Activated naive CD4-positive, alpha-beta T cell treated with anti-CD3 and anti-CD28 coated beads, Interleukin-2, amount 10 ng/mL, durations not matched to agents 7 days and 5 days (primary cell): ENCODE results near the gene MTFP1.
A peak's percentile ranks its signal among the peaks of the same experiment; 100 is the strongest.
"Not testable (repeated sequence)": the region's sequence is repeated elsewhere in the genome, so short reads cannot be mapped to it uniquely, and the experiment has no call there.

Source experiments
- CTCF ChIA-PET: fragments of 350-600 bp; sonication (Branson Sonifier 250); formaldehyde crosslinking; loops from one replicate; lab custom pipeline; 2021; ENCODE audit warnings: antibody characterized with exemption; lab: Charles Lee
- DNase-seq: peaks from one replicate; pipeline ENCODE4 v3.0.0-alpha.2; 2020
- H3K27ac Mint-ChIP-seq: one replicate; pipeline ENCODE4 v1.8.0; 2021; ENCODE audit warnings: mild to moderate bottlenecking, moderate library complexity, mixed read lengths
- H3K27me3 Mint-ChIP-seq: one replicate; pipeline ENCODE4 v1.8.0; 2021; ENCODE audit warnings: mild to moderate bottlenecking, mixed read lengths
- H3K36me3 Mint-ChIP-seq: one replicate; pipeline ENCODE4 v1.8.0; 2021; ENCODE audit warnings: mixed read lengths
- H3K4me1 Mint-ChIP-seq: one replicate; pipeline ENCODE4 v1.8.0; 2021; ENCODE audit warnings: mixed read lengths
- H3K4me3 Mint-ChIP-seq: one replicate; pipeline ENCODE4 v1.8.0; 2021; ENCODE audit warnings: mild to moderate bottlenecking, moderate library complexity, mixed read lengths
- H3K9me3 Mint-ChIP-seq: one replicate; pipeline ENCODE4 v1.8.0; 2021; ENCODE audit warnings: mixed read lengths

The MTFP1 gene

DNA sequence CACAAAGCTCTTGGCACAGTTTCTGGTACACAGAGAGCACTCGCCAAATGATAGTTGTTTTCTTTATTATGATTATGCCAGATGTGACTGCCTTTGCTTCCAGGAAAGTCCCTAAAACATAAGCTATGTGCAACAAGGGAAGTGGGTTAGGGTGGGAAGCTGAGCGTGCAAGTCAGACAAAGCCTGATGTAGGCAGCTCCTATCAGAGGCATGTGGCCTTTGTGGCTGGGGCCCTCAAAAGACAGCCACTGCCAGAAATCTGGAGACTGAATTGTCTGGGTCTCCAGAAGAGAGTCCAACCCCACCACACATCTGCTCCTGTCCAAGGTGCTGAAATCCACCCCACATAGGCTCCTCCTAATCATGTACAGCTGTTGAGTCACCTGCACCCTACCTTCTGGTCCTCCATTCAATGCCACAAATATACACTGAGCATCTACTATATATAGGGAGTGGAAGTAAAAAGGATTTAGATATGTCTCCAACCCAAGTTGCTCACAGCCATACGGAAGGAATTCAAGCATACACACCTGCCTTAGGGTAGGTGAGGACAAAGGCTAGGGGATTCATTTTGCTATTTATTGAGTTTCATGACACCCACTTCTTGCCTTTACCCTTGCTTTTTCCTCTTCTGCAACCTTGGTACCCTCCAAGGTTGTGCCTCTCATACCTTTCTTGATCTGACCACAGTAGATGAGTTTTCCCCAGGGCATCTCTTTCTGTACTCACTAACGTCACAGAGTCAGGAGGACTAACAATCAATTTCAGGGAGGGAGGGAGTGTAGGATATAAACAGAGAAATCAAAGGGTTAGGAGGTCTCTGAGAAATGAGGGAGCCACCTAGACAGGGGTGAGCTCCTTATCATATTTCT lies 33.8 kb downstream of the MTFP1 start:
- CTCF ChIA-PET = no interaction called here
- no peaks in the 10 kb centered on the region for H3K9me3 Mint-ChIP-seq
- peaks cover 38% of the 10 kb centered on the region for H3K27me3 Mint-ChIP-seq
- DNase-seq = peak; percentile 63
- no peak overlapping the region for H3K4me3 Mint-ChIP-seq
- H3K4me1 Mint-ChIP-seq = peaks cover 4% of the 10 kb centered on the region
- H3K36me3 Mint-ChIP-seq = no peaks in the 10 kb centered on the region
- H3K27ac Mint-ChIP-seq = no peak overlapping the region

DNA sequence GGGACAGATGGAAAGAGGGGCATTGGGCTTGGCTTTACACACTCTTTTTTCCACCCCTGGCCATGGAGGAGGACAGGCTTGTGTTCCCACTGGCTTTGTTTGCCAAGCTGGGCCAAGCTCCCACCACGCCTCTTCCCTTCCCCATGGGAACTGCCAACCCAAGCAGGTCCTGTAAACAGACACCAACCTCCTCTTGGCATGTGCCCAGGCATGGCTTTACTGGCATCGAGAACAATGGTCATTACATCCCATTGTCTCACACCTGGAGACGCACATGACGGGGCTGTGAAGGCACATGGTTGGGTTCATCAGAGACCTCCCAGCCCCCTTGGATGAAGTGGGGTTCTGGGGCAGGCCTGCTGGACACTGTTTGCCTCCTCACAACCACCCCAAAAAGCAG lies 34.6 kb downstream of the MTFP1 start:
- H3K9me3 Mint-ChIP-seq = no peaks in the 10 kb centered on the region
- H3K36me3 Mint-ChIP-seq = no peaks in the 10 kb centered on the region
- H3K27me3 Mint-ChIP-seq = peaks cover 45% of the 10 kb centered on the region
- H3K4me3 Mint-ChIP-seq = no peak overlapping the region
- no peak for DNase-seq
- CTCF ChIA-PET = no interaction called here
- H3K4me1 Mint-ChIP-seq = peaks cover 4% of the 10 kb centered on the region
- no peak overlapping the region for H3K27ac Mint-ChIP-seq

GRCh38 chr22:30460555-30460954 lies 35.0 kb downstream of the MTFP1 start:
- H3K36me3 Mint-ChIP-seq, CTCF ChIA-PET, H3K9me3 Mint-ChIP-seq, H3K4me1 Mint-ChIP-seq, H3K4me3 Mint-ChIP-seq, H3K27ac Mint-ChIP-seq, DNase-seq: not testable (repeated sequence)
- peaks cover 46% of the 10 kb centered on the region for H3K27me3 Mint-ChIP-seq

- H3K36me3 Mint-ChIP-seq = no peaks in the 10 kb centered on the region
- H3K4me3 Mint-ChIP-seq = no peak overlapping the region
- H3K27me3 Mint-ChIP-seq = peaks cover 62% of the 10 kb centered on the region
- no peaks in the 10 kb centered on the region for H3K9me3 Mint-ChIP-seq
- no peak overlapping the region for H3K27ac Mint-ChIP-seq
- DNase-seq = no peak
- CTCF ChIA-PET = no interaction called here
- peaks cover 9% of the 10 kb centered on the region for H3K4me1 Mint-ChIP-seq
These were observed 43.6 kb downstream of the MTFP1 start for GRCh38 chr22:30469165-30469564.

- Mint-ChIP-seq H3K36me3 (no peaks in the 10 kb centered on the region), H3K27me3 (peaks cover 57% of the 10 kb centered on the region), H3K4me1 (peaks cover 9% of the 10 kb centered on the region), H3K9me3 (no peaks in the 10 kb centered on the region), H3K4me3 (no peak overlapping the region), H3K27ac (no peak overlapping the region)
- no peak for DNase-seq
- CTCF ChIA-PET = no interaction called here
These were observed 45.1 kb downstream of the MTFP1 start for GRCh38 chr22:30470655-30471054.

- Mint-ChIP-seq H3K9me3 (no peaks in the 10 kb centered on the region), H3K27me3 (peaks cover 57% of the 10 kb centered on the region), H3K4me1 (peaks cover 9% of the 10 kb centered on the region), H3K36me3 (no peaks in the 10 kb centered on the region), H3K4me3 (no peak within 1 kb of the TSS), H3K27ac (no peak within 1 kb of the TSS)
- CTCF ChIA-PET = no interaction called here
- no peak for DNase-seq
These were observed 46.2 kb downstream of the MTFP1 start, which contains the start of gene SEC14L3 for GRCh38 chr22:30471616-30472318. Gene SEC14L3, minus strand, starts transcription at chr22:30472017. Its CDS starts 59 bp downstream, at chr22:30471958.

DNA sequence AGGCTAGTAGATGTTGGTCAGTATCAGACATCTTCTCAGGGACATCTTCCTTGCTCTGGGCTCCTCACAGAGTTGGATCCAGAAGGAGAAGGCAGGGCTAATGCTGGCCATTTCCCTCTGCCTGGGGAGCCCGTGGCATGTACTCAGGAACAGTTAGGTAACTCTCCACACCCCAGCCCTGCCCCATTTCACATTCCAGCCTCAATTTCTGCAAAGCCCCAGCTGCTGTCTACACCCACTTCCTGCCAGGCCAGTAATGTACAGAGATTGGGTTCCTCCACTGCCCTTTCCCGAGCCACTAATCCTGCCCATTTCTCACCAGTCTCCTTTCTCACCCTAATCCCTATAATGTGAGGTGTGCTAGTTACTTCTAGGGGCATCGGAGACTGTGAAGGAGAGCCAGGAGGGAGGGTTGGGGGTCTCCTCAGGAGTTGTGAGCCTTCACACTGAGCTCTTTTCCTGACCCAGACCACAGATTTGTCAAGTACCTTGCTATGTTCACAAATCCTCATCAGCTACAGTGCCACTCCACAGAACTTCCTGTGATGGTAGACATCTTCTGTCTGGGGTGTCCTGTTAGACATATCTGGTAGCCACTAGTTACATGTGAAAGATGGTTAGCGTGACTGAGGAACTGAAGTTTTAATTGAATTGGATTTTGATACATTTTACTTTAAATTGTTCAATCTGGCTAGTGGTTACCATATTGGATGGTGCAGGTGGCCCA lies 47.6 kb downstream of the MTFP1 start:
- peaks cover 9% of the 10 kb centered on the region for H3K4me1 Mint-ChIP-seq
- no peak for DNase-seq
- no peak overlapping the region for H3K4me3 Mint-ChIP-seq
- CTCF ChIA-PET = interaction anchor here (0.6 kb wide), 1 partner anchor 10 kb away, joined by 3 read pairs; no protein-coding TSS in a partner anchor
- no peak overlapping the region for H3K27ac Mint-ChIP-seq
- H3K27me3 Mint-ChIP-seq = peaks cover 62% of the 10 kb centered on the region
- H3K9me3 Mint-ChIP-seq = no peaks in the 10 kb centered on the region
- no peaks in the 10 kb centered on the region for H3K36me3 Mint-ChIP-seq

DNA sequence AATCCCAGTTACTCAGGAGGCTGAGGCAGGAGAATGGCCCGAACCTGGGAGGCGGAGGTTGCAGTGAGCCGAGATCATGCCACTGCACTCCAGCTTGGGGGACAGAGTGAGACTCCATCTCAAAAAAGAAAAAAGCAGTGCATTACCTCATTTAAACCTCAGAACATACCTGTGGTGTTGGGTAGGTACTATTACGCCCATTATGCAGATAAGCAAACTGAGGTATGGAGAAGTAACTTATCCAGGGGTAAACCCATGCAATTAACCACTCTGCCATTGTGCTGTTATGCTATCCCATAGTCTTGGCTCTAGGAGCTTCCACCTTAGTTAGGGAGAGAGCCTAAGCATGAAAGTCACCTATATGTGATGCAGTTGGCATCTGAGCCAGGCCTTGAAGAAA lies 48.6 kb downstream of the MTFP1 start:
- no peak overlapping the region for H3K27ac Mint-ChIP-seq
- H3K36me3 Mint-ChIP-seq = no peaks in the 10 kb centered on the region
- peaks cover 55% of the 10 kb centered on the region for H3K27me3 Mint-ChIP-seq
- H3K4me3 Mint-ChIP-seq = no peak overlapping the region
- DNase-seq = no peak
- CTCF ChIA-PET = interaction anchor here (1.2 kb wide), 1 partner anchor 12 kb away, joined by 3 read pairs; no protein-coding TSS in a partner anchor
- peaks cover 9% of the 10 kb centered on the region for H3K4me1 Mint-ChIP-seq
- H3K9me3 Mint-ChIP-seq = no peaks in the 10 kb centered on the region

DNA sequence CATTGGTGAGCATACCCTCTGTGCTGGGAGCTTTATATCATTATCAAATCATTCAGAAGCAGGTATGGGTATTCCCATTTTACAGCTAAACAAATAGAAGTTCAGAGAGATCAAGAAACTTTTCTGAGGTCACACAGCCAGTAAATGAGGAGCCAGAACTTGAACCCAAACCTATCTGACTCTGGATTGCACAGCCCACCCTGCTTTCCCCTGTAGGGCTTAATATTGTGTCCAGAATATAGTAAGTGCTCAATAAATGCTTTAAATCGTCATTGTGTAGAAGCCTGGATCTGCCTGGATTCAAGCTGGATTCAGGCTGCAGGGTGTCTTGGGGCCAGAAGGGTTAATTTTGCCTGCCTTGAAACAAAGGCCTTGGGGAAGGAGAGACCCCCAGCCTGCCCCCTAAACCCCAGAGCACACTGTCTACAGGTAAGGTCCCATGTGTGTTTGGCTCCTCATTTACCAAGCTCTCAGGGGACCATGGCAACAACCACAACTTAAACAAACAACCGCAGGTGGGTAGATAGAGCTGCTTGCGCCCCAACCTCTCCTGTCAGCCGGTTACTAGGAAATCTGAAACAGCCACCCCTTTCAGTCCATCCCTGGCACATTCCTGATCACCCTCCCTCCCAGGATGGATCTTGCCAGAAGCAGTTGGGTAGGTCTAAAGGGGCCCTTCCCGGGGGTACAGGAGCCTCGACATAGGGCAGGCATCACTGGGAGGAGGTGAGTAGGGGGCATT lies 49.3 kb downstream of the MTFP1 start:
- H3K9me3 Mint-ChIP-seq = no peaks in the 10 kb centered on the region
- peaks cover 55% of the 10 kb centered on the region for H3K27me3 Mint-ChIP-seq
- H3K36me3 Mint-ChIP-seq = no peaks in the 10 kb centered on the region
- DNase-seq = peak; percentile 38
- peaks cover 9% of the 10 kb centered on the region for H3K4me1 Mint-ChIP-seq
- no peak overlapping the region for H3K4me3 Mint-ChIP-seq
- CTCF ChIA-PET = interaction anchor here (1.2 to 1.9 kb wide), 2 partner anchors 9 to 11 kb away, joined by 3 to 5 read pairs; no protein-coding TSS in a partner anchor
- H3K27ac Mint-ChIP-seq = no peak overlapping the region
